ENCODE data around the gene TSPAN9. TPM values are rescaled to one million over a fixed set of nuclear protein-coding genes. Genes with fewer than 3 reads are reported as not detected.

The TSPAN9 gene
- total and polyA plus RNA-seq, 10 of the 15 experiments (the other 5 are each of a cell fraction or from before 2014, with no cell fraction given), result 0.03 to 1.0 (median 0.12) TPM; not detected in 5

GRCh38 chr12:3261782-3262359 is 184.7 kb downstream of the TSPAN9 start:
- H3K9ac ChIP-seq (ENCODE audit: control insufficient read depth, insufficient read depth, low read length), result no peak overlapping the region
- no peak overlapping the region for H3K4me2 ChIP-seq (ENCODE audit: control insufficient read depth, insufficient read depth)
- in situ Hi-C loops (cut with MboI), result no loop called here
- peaks cover 5 to 6% of the 10 kb centered on the region in 2 experiments; a peak in 3 of 4 replicates for H3K27me3 ChIP-seq (replicated peaks in 1 of 2; ENCODE audit: control insufficient read depth in 2 of 2, insufficient read depth in 2 of 2, low read length in 1 of 2)
- no peaks in the 10 kb centered on the region for H3K79me2 ChIP-seq (ENCODE audit: control insufficient read depth, insufficient read depth, low read length)
- no peak overlapping the region for H2AFZ ChIP-seq (ENCODE audit: control insufficient read depth, low read depth, low read length)
- H3K4me3 ChIP-seq, result no peak overlapping the region
- H3K4me1 ChIP-seq (ENCODE audit: control insufficient read depth, insufficient read depth, low read length), result no peaks in the 10 kb centered on the region
- intact Hi-C loops (cut with micrococcal nuclease; ENCODE audit: unreplicated experiment), result no loop called here
- peak in 1 of 3 experiments; percentile 18; a peak in 1 of 6 replicates for TF ChIP-seq CTCF (IDR thresholded peaks at IDR 0.05 in 2 of 3, conservative IDR thresholded peaks at IDR 0.05 in 1 of 3; ENCODE audit: control insufficient read depth in 2 of 3, extremely low read depth in 1 of 3, insufficient read depth in 1 of 3, low read depth in 3 of 3, low read length in 3 of 3)
- TF ChIP-seq STAT3 (IDR thresholded peaks at IDR 0.05; ENCODE audit: low read depth, low read length), result no peak
- no peaks in the 10 kb centered on the region for H3K9me3 ChIP-seq (replicated peaks; ENCODE audit: control insufficient read depth, insufficient read depth, low read length)
- WGBS (ENCODE audit: insufficient coverage, insufficient replicate concordance, low lambda C conversion rate, missing lambda C conversion rate), result 47% methylated on average over 11 of the region's 11 CpGs
- no peak overlapping the region for H3K27ac ChIP-seq (ENCODE audit: control insufficient read depth, insufficient read depth)
- ChIA-PET POLR2A (no interaction called here), RAD21 (ENCODE audit: unreplicated experiment) (no interaction called here), SMC1A (ENCODE audit: uncharacterized antibody, unreplicated experiment) (no interaction called here), CTCF (no interaction called here)
- no peaks in the 10 kb centered on the region for H3K36me3 ChIP-seq (ENCODE audit: control insufficient read depth in 2 of 2, insufficient read depth in 2 of 2, low read length in 1 of 2)
- no peak for FAIRE-seq
- no TSS peak for BruUV-seq (replicated peaks)
- H4K20me1 ChIP-seq (ENCODE audit: control insufficient read depth, insufficient read depth), result no peaks in the 10 kb centered on the region
- no peak for ATAC-seq
- DNase-seq (ENCODE audit: low read depth, low spot score), result no peak

GRCh38 chr12:3262470-3262869 is 185.3 kb downstream of the TSPAN9 start:
- ChIA-PET CTCF (no interaction called here), POLR2A (no interaction called here), SMC1A (ENCODE audit: uncharacterized antibody, unreplicated experiment) (no interaction called here), RAD21 (ENCODE audit: unreplicated experiment) (no interaction called here)
- Histone ChIP-seq H3K9me3 (replicated peaks; ENCODE audit: control insufficient read depth, insufficient read depth, low read length) (no peaks in the 10 kb centered on the region), H3K36me3 (ENCODE audit: control insufficient read depth in 2 of 2, insufficient read depth in 2 of 2, low read length in 1 of 2) (no peaks in the 10 kb centered on the region), H3K27ac (ENCODE audit: control insufficient read depth, insufficient read depth) (no peak overlapping the region), H4K20me1 (ENCODE audit: control insufficient read depth, insufficient read depth) (no peaks in the 10 kb centered on the region), H3K4me2 (ENCODE audit: control insufficient read depth, insufficient read depth) (no peak overlapping the region), H3K9ac (ENCODE audit: control insufficient read depth, insufficient read depth, low read length) (no peak overlapping the region), H3K27me3 (replicated peaks in 1 of 2; ENCODE audit: control insufficient read depth in 2 of 2, insufficient read depth in 2 of 2, low read length in 1 of 2) (peaks cover 5 to 6% of the 10 kb centered on the region in 2 experiments; a peak in 3 of 4 replicates), H3K4me3 (no peak overlapping the region), H3K79me2 (ENCODE audit: control insufficient read depth, insufficient read depth, low read length) (no peaks in the 10 kb centered on the region), H2AFZ (ENCODE audit: control insufficient read depth, low read depth, low read length) (no peak overlapping the region), H3K4me1 (ENCODE audit: control insufficient read depth, insufficient read depth, low read length) (no peaks in the 10 kb centered on the region)
- WGBS (ENCODE audit: insufficient coverage, insufficient replicate concordance, low lambda C conversion rate, missing lambda C conversion rate), result 55% methylated on average over 10 of the region's 10 CpGs
- intact Hi-C loops (cut with micrococcal nuclease; ENCODE audit: unreplicated experiment), result no loop called here
- DNase-seq (ENCODE audit: low read depth, low spot score), result no peak
- no TSS peak for BruUV-seq (replicated peaks)
- ATAC-seq, result no peak
- in situ Hi-C loops (cut with MboI), result no loop called here
- FAIRE-seq, result no peak
- TF ChIP-seq ZNF24 (IDR thresholded peaks at IDR 0.05) (no peak), ZSCAN29 (IDR thresholded peaks at IDR 0.05) (no peak), SMARCA5 (IDR thresholded peaks at IDR 0.05) (no peak), RAD21 (IDR thresholded peaks at IDR 0.05; ENCODE audit: insufficient read depth, low read depth, low read length) (no peak), SUPT20H (IDR thresholded peaks at IDR 0.05; ENCODE audit: borderline replicate concordance, control insufficient read depth, low read depth, low read length) (no peak), HSF1 (IDR thresholded peaks at IDR 0.05; ENCODE audit: low read depth, low read length) (no peak), NBN (IDR thresholded peaks at IDR 0.05) (no peak), TCF12 (IDR thresholded peaks at IDR 0.05; ENCODE audit: low read depth, low read length) (no peak), LARP7 (IDR thresholded peaks at IDR 0.05) (no peak), JUND (IDR thresholded peaks at IDR 0.05; ENCODE audit: low read depth, low read length) (no peak), TAF1 (IDR thresholded peaks at IDR 0.05; ENCODE audit: borderline replicate concordance, low read depth, low read length) (no peak), CHD2 (IDR thresholded peaks at IDR 0.05; ENCODE audit: borderline replicate concordance, low read depth, low read length) (no peak)
